Activated T-helper 9 cell treated with anti-CD3 and anti-CD28 coated beads, Interleukin-2, amount 50 U/mL, for 16 hours (primary cell): ENCODE measurements around the gene OXNAD1.

Source experiments
- DNase-seq: peaks from one replicate; pipeline ENCODE4 v3.0.0-alpha.2; 2020; ENCODE audit warnings: low read depth

The OXNAD1 gene, protein sequence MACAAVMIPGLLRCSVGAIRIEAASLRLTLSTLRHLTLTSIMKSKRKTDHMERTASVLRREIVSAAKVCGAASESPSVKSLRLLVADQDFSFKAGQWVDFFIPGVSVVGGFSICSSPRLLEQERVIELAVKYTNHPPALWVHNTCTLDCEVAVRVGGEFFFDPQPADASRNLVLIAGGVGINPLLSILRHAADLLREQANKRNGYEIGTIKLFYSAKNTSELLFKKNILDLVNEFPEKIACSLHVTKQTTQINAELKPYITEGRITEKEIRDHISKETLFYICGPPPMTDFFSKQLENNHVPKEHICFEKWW

DNA sequence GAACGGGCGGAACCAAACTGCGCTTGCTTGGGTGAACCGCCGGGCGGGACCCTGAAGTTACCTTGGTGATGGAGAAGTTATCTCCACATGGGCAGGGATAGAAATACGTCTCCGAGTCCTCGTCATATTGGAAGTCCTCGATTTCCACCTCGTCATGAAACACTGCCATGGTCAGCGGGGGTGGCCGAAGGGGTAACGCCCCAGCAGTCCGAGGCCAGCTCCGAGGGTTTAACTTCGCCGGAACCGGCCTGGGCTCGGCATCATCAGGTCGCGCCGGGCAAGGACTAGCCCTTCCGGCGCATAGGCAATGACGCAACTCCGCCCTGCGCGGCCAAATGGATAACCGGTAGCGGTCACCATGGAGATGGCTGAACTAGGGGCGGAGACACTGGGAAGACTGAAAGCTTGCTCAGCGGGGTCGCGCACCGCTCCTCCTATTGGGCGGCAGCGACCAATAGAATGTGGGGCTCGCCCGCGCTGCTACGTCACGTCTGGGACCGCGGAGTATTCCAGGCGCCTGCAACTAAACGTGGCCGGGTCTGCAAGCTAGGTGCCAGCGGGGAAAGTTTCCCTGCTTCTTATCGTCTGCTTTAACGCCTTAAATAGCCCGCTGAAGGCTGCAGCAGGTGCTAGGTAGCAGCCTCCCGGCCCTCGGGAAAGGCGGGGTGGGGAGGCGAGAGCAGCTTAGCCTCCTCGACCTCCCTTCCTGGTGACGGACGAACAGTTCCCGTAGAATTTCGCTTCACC is at the start of gene OXNAD1, which contains the start of gene DPH3:
TSS of gene OXNAD1 (plus strand) at position 505 of the 747 bp plus-strand sequence. CDS start 5,741 bp downstream, outside the sequence.
TSS of gene DPH3 (minus strand) at position 236 of the 747 bp plus-strand sequence. CDS start at position 169, 67 bp downstream.
- peak; percentile 98 for DNase-seq

DNA sequence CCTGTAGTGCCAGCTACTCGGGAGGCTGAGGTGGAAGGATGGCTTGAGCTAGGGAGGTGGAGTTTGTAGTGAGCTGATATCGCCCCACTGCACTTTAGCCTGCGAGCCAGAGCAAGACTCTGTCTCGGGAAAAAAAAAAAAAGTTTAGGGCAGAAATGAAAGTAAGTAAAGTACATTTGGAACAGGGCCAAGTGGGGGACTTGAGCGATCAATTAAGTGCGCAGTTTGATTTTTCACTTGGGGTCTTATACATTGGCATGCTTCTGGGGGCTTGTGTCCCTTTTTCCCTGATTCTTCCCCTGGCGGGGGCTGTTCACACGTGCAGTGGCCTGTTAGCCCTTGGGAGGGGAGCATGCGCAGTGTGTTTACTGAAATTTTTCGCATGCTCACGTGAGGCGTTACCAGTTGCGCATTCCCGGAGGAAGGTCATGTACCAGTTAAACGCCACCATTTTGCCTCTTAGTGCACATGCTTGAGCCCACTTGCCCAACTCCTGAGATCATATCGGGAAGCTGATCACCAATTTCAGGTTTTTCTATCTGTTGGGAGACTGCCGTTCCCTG is 48.6 kb upstream of the OXNAD1 start:
- no peak for DNase-seq

DNA sequence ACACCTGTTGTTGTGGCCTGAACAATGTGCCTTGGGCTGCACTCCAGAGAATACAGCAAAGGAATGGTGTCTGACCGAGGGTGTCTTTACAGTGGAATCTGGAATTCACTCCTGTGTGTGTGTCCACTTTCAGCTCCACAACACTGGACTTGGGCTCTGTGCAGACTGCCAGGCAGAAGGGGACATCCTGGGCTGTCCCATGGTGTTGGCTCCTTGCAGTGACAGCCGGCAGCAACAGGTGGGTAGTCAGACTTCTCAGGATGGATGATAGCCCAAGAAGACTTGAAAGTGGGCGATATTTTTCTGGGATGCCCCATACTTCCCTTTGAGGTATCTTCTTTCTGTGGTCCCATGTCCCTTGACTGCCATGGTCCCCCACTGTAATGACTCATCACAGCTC is 45.2 kb upstream of the OXNAD1 start:
- no peak for DNase-seq

DNA sequence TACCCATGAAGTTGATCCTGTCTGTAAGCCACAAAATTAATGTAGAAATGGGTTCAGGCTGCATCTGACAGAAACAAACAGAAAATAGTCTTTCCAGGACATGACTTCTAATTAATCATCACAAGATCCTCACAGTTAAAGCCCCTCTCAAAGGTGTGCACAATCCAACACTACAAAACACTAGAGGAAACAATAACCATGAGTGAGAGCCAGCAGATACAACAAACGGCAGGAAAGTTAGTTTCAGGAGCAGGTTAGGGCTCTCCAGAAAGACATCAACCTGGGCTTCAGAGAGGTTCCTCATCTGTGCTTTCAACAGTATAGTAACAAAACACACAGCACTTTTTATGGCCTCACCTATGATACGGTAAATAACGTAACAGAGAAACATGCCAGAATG is 43.0 kb upstream of the OXNAD1 start:
- DNase-seq: no peak

DNA sequence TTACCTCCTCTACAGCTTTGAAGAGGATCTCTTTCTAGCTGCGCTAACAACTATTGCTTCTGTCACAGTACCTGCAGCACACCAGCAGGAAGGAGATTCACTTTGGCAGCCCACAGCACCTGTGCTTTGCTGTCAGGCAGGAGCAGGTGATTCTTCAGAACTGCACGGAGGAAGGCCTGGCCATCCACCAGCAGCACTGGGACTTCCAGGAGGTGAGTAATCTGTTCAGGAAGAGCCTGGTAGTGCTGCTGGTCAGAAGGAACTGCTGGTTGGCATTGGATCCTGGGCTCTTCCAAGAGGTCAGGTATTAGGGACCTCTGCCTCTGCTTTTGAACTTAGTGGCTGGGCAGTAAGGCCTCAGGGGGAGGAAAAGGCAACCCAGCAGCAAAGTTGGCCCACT is 42.5 kb upstream of the OXNAD1 start:
- no peak for DNase-seq

DNA sequence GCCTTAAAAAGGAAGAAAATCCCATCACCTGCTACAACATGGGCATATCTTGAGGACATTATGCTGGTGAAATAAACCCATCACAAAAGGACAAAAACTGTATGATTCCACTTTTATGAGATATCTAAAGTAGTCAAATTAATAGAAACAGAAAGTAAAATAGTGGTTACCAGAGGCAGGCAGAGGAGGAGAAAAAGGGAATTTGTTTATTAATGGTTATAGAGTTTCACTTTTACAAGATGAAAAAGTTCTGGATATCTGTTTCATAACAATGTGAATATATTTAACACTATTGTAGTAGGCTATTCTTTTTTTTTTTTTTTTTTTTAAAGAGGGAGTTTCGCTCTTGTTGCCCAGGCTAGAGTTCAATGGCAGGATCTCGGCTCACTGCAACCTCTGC is 40.7 kb upstream of the OXNAD1 start:
- no peak for DNase-seq

DNA sequence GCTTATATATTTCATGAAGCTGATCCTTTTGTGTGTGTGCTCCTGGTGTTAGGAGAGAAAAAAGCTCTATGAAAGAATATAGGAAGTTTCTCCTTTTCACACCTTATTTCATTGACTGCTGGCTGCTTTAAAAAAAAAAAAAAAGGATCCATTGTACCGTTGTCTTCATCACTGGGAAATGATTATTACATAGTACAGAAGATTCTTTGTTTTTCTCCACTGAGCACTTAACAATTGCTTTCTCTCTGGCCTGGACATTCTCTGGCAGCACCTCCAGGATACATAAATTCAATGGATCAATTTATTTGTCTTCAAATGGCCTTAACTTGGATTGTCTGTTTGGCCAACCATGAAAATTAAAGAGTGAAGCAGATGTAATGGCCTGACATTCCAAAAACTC is 37.4 kb upstream of the OXNAD1 start:
- no peak for DNase-seq

DNA sequence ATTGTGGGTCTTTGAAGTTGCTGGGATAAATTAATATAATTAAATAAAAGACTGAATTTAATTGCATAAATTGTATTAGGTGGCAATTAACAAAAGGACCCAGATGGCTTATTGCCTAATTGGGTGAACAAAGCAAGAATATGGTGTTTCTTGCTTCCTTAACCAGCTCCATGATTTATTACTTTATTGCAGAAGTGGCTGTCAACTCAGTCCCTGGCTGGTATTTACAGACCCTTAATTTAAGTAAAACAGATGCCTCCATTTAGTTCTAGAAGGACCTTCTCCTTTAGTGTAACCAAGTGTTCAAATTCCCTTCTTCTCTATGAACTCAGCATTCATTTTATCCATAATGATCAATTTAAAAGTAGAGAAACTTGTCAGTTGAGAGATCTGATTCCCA is 35.3 kb upstream of the OXNAD1 start:
- no peak for DNase-seq

DNA sequence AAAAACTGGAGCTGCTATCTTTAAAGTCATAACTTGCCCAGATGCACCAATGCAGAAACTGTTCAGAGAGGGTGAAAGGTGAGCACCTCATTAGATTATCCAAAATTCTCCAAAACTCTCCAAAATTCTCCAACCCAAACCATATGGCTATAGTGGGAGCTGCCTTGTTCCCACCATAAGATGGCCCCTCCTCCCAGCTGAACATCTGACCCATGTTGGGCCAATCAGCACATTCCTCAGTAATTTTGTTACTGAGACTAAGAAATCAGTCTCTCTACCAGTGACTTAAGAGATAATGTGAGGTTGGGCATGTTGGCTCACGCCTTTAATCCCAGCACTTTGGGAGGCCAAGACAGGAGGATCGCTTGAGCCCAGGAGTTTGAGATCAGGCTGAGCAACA is 33.0 kb upstream of the OXNAD1 start:
- DNase-seq: no peak

DNA sequence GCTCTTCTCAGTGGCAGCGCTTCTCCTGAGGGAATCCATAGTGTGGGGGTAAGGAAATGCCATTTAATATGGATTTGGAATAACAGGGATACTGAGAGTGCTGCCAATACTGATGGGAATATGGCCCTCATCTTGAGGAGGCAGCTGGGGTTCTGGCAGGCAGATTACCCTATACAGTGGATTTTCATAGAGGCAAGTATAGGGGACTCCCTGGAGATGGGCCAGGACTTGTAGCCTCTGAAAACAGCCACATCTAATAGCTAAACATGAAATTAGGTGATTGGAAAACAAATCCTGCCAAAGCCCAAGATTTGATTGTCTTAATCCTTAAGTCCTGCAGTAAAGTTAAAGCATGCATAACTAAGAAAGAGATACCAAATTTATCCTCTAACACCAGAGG is 31.2 kb upstream of the OXNAD1 start:
- DNase-seq: no peak

DNA sequence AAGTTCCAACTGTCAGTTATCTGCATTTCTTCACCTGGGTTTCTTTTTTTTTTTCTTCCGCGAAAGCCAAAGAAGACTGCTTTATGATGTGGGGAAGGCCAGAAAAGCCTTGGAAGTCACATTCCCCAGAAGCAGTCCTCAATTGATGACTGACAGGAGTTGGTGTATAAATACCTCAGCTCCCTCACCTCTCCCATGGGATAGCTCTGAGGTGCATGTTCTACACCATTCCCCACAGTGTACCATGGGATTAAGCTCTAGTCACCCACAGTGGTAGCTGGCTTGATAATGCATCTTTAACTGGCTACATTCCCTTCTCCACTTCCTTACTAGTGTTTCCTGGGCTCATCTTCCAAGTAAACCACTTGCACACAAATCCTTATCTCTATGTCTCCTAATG is 30.7 kb upstream of the OXNAD1 start:
- no peak for DNase-seq

DNA sequence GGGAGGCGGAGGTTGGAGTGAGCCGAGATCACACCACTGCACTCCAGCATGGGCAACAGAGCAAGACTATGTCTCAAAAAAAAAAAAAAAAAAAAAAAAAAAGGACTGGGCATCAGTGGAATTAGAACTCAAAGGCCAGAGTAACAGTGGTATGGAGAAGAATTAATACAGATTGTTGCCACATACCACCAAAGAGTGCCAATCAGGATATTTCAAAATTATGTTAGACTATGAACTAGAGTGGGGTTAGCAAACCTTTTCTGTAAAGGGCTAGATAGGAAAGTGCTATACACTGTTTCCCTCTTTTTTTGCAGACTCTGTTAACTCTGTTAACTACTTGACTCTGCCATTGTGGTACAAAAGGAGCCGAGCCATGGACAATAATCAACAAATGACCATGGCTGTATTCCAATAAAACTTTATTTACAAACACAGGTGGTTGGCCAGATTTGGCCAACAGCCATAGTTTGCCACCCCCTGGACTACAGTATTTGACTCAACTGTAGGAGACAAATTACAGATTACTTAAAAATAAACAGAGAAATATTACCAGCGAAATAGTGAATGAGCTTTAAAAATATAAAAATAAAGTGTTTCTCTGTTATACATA is 28.9 kb upstream of the OXNAD1 start:
- DNase-seq: no peak

DNA sequence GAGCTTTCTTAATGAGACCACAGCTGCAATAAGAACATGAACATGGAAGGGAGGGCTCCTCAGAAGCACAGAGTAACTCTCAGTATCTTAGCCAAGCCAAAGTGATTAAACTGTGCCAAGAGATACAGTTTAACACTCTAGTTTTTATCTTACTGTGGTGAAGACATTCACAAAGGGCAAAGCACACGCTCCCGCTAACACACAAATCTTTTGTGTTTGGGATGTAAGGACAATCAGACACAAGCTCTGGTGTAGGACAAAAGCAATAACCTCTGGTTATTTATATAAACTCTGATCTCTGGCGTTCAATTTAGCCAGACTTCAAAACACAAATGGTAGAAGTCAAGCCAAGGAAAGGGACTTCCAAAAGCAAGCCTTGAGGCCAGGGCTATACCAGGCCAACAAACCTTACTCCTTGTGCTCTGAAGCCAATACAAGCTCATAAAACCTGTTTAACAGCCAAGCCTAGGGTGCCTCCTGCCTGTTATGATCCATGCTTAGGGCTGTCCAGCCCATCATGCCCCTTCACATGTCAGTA is 28.1 kb upstream of the OXNAD1 start:
- no peak for DNase-seq

DNA sequence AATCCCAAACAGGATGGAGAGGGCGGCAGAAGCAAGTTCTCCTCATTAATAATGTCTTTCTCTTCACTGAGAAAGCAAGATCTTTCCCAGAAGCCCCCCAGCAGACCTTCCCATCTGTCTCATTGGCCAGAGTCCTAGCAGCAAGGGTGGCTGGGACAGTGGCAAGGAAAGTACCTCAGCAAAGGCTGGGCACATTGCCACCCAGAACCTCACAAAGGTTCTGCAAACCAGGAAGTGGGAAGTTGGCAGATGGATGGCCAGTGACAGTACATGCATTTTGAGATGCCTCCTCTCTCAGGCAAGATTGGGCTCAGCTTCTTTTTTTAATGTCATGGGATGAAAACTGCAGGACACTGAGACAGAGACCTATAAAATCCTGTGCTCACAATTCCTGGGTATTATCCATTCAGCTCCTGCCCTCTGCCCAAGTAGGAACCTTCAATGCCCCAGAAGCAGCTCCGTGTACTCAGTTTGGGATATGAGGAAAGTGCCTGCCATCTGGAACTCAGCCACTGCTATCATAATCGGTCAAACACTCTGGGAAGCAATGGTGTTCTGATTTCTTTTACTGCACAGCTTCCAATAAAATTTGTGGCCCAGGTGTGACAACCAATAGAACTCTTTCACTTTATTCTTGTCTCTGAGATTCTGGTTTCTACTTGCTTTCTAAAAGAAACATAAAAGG is 25.8 kb upstream of the OXNAD1 start:
- DNase-seq: no peak

DNA sequence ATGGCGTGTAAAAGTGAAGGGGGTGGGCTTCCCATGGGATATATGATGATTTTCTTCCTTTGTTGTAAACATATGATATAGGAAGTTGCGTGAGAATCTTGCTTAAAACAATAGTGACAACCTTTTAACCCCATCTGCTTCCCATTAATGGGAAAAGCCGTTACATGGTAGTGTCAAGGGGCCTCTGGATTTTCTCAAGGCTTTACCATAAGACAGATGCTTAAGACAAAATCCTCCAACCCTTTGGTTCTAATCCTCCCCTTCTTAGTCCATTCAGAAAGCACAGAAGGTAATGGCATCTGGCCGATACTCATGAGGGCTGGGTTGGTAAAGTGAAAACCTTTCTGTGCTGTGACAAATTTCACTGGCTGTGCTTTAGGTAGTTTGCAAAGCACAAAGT is 25.2 kb upstream of the OXNAD1 start:
- DNase-seq: no peak

DNA sequence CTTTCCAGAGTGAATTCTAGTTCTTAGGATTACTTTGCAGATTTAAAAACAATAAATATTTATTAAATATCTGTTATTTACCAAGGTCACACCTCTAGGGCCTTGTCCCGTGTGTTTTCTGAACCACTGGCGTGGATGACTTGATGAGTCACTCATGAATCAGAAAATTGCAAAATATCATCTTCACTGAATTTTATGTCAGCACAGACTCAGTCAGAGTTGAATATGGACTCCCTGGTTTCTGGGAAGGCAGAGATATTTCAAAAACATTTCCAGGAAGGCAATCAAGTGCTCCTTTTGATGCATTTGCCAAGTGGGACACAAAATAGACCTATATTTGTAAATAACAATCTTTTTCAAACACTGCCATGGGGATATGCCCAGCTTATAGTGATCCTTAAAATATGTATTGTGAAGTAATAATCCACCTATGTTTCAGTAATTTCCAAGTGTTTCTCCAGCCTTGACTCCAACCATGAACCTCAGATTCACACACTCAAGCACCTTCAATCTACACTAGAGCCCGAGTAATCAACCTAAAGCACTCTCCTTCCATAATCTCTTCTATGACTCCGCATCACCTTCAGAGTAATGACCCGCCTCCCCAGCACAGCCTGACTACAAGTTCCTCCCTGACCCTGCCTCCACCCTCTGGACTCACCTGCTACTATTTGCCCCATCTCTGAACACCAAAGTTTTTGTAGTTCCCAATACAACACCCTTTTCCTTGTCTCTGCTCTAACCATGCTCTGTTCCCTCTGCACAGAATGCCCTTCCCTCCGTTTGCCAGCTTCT is 24.6 kb upstream of the OXNAD1 start:
- DNase-seq: no peak

DNA sequence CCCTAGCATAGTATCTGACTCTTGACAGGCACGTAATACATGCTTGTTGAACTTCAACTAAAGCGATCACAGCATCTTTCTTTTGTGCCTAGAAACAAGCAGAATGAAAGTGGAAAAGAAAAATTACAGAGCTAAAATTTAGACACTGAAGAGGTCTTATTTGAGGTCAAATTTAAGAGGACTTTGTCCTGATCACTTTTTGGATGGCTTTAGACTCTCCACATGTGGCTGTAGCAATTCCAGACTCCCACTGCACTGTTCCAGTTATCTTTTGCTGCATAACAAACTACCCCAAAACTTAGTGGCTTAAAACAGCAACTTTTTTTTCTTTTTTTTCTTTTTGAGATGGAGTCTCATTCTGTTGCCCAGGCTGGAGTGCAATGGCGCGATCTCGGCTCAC is 23.8 kb upstream of the OXNAD1 start:
- no peak for DNase-seq

DNA sequence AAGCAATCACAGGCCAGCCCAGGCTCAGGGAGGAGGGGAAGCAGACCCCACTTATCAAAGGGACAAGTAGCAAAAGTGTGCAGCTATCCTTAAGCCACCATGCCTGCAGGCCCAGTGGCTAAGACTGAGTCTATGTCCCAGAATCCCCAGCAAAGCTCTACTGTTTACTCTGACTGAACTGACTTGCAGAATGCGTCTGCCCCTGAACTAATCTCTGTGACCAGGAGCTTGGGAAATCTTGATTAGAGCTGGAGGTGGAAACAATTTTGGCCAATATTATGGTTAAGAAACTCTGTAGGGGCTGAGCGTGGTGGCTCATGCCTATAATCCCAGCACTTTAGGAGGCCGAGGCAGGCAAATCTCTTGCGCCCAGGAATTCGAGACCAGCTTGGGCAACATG is 22.8 kb upstream of the OXNAD1 start:
- DNase-seq: no peak

DNA sequence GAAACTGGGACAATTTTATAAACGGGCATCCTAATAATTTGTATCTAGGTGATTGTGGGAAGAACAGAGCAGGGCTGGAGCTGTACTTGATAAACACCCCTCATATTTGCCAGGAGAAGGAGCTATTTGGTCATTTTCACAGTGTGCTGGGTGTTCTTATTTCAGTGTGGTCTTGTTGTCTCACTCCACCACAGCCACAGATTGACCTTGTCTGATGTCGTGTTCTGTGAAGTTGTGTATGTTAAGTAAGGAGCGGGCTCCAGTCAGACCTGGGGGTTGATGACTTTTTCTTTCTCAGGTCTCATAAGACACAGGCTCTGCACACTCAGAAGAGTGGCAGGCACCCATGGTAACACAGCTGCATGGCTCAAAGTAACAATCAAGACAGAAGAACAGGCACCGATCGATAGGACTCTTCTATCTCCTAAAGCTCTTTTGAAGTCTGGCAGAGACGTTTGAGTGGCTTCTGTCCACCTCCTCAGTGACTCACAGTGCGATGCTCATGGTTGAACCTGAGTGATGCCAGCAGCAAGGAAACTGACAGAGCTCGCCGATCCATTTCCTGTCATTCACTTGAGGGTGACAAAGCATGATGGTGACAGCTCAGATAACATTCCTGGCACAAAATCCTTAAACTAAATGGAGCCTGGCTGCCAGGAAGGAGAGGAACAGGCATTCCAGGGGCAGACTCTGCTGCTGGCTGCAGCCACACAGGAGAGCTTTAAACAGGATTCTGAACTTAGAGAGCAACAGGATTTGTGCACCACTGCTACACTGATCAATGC is 21.1 kb upstream of the OXNAD1 start:
- DNase-seq: no peak

DNA sequence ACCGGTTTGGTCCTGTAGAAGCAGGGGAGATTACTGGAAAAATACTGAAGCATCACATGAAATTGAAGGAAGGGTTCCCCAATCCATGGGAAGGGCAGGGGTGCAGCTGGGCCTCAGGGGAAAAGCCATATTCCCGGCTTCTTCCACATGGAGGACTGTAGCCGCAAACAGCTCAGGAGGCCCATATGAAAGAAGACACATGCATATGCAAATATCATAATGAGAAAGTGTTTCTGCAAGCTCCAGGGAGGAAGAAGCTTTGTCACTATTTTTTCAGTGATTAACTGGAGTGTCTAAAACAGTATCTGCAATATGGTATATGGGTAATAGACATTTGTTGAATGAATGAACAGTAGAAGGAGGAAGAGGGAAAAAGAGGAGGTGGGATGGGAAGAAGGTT is 19.4 kb upstream of the OXNAD1 start:
- no peak for DNase-seq
